ENCODE results near the gene ADAM33. TPM values are rescaled to one million over a fixed set of nuclear protein-coding genes. Genes with fewer than 3 reads are reported as not detected.

Gene ADAM33
- total RNA-seq, 1 experiment from 2014 or later, result 0.11 TPM

GRCh38 chr20:3629893-3630292 is 51.9 kb downstream of the ADAM33 start:
- no peak overlapping the region for H3K4me2 ChIP-seq (ENCODE audit: low read length)
- CTCF ChIA-PET, result no interaction called here
- no peaks in the 10 kb centered on the region for H3F3A ChIP-seq (ENCODE audit: low read length, unreplicated experiment)
- H3K27me3 ChIP-seq (ENCODE audit: low read length), result no peaks in the 10 kb centered on the region
- H3K79me2 ChIP-seq (ENCODE audit: low read length), result no peaks in the 10 kb centered on the region
- H3K4me3 ChIP-seq (ENCODE audit: low read length), result no peak overlapping the region
- POLR2A ChIA-PET (ENCODE audit: unreplicated experiment), result no interaction called here
- no peak for ATAC-seq
- H3K9ac ChIP-seq (ENCODE audit: low read length), result no peak overlapping the region
- no peaks in the 10 kb centered on the region for H3K9me2 ChIP-seq (replicated peaks; ENCODE audit: low read length)
- no TSS peak for BruUV-seq (replicated peaks)
- intact Hi-C loops (cut with micrococcal nuclease), result no loop called here
- TF ChIP-seq EZH2phosphoT487 (IDR thresholded peaks at IDR 0.05; ENCODE audit: borderline replicate concordance, low read length), result no peak
- no peak for TF ChIP-seq CTCF (conservative IDR thresholded peaks at IDR 0.05; ENCODE audit: low read depth, low read length)
- TF ChIP-seq EZH2 (IDR thresholded peaks at IDR 0.05; ENCODE audit: low read length, unreplicated experiment), result no peak
- no peak for DNase-seq
- no peaks in the 10 kb centered on the region for H4K20me1 ChIP-seq (ENCODE audit: low read length)
- no peak overlapping the region for H3K27ac ChIP-seq (ENCODE audit: low read length)
- H2AFZ ChIP-seq (ENCODE audit: low read length), result no peak overlapping the region
- no peaks in the 10 kb centered on the region; the same call in 1 of the 2 replicates for H3K36me3 ChIP-seq (ENCODE audit: low read depth, low read length)
- H3K9me3 ChIP-seq (ENCODE audit: low read length), result no peaks in the 10 kb centered on the region
- no peaks in the 10 kb centered on the region for H3K4me1 ChIP-seq (ENCODE audit: insufficient read depth, low read length)

GRCh38 chr20:3628502-3629314 is 53.1 kb downstream of the ADAM33 start:
- ChIA-PET POLR2A (ENCODE audit: unreplicated experiment) (no interaction called here), CTCF (no interaction called here)
- no peaks in the 10 kb centered on the region for H4K20me1 ChIP-seq (ENCODE audit: low read length)
- H3K9me2 ChIP-seq (replicated peaks; ENCODE audit: low read length), result no peaks in the 10 kb centered on the region
- no peak overlapping the region for H3K4me2 ChIP-seq (ENCODE audit: low read length)
- no peaks in the 10 kb centered on the region for H3K27me3 ChIP-seq (ENCODE audit: low read length)
- TF ChIP-seq EZH2 (IDR thresholded peaks at IDR 0.05; ENCODE audit: low read length, unreplicated experiment), result no peak
- TF ChIP-seq CTCF (conservative IDR thresholded peaks at IDR 0.05; ENCODE audit: low read depth, low read length), result no peak
- no peak for TF ChIP-seq EZH2phosphoT487 (IDR thresholded peaks at IDR 0.05; ENCODE audit: borderline replicate concordance, low read length)
- H3K79me2 ChIP-seq (ENCODE audit: low read length), result no peaks in the 10 kb centered on the region
- H3K27ac ChIP-seq (ENCODE audit: low read length), result no peak overlapping the region
- ATAC-seq, result no peak
- no peaks in the 10 kb centered on the region for H3K4me1 ChIP-seq (ENCODE audit: insufficient read depth, low read length)
- no peaks in the 10 kb centered on the region for H3K9me3 ChIP-seq (ENCODE audit: low read length)
- H2AFZ ChIP-seq (ENCODE audit: low read length), result no peak overlapping the region
- intact Hi-C loops (cut with micrococcal nuclease), result no loop called here
- no peak for DNase-seq
- no TSS peak for BruUV-seq (replicated peaks)
- H3F3A ChIP-seq (ENCODE audit: low read length, unreplicated experiment), result no peaks in the 10 kb centered on the region
- no peak overlapping the region for H3K9ac ChIP-seq (ENCODE audit: low read length)
- no peaks in the 10 kb centered on the region for H3K36me3 ChIP-seq (ENCODE audit: low read depth, low read length)
- no peak overlapping the region for H3K4me3 ChIP-seq (ENCODE audit: low read length)

- intact Hi-C loops (cut with micrococcal nuclease), result no loop called here
- H3K9me2 ChIP-seq (replicated peaks; ENCODE audit: low read length), result no peaks in the 10 kb centered on the region
- no peaks in the 10 kb centered on the region for H3K9me3 ChIP-seq (ENCODE audit: low read length)
- no peaks in the 10 kb centered on the region for H3K4me1 ChIP-seq (ENCODE audit: insufficient read depth, low read length)
- no peaks in the 10 kb centered on the region for H3K79me2 ChIP-seq (ENCODE audit: low read length)
- H4K20me1 ChIP-seq (ENCODE audit: low read length), result no peaks in the 10 kb centered on the region
- POLR2A ChIA-PET (ENCODE audit: unreplicated experiment), result no interaction called here
- no TSS peak for BruUV-seq (replicated peaks)
- DNase-seq, result no peak
- no peak overlapping the region for H3K9ac ChIP-seq (ENCODE audit: low read length)
- ATAC-seq, result no peak
- H2AFZ ChIP-seq (ENCODE audit: low read length), result no peak overlapping the region
- CTCF ChIA-PET, result no interaction called here
- no peak overlapping the region for H3K27ac ChIP-seq (ENCODE audit: low read length)
- H3K4me3 ChIP-seq (ENCODE audit: low read length), result no peak overlapping the region
- no peaks in the 10 kb centered on the region for H3K27me3 ChIP-seq (ENCODE audit: low read length)
- TF ChIP-seq EZH2 (IDR thresholded peaks at IDR 0.05; ENCODE audit: low read length, unreplicated experiment) (no peak), CTCF (conservative IDR thresholded peaks at IDR 0.05; ENCODE audit: low read depth, low read length) (no peak), EZH2phosphoT487 (IDR thresholded peaks at IDR 0.05; ENCODE audit: borderline replicate concordance, low read length) (no peak)
- H3F3A ChIP-seq (ENCODE audit: low read length, unreplicated experiment), result no peaks in the 10 kb centered on the region
- H3K4me2 ChIP-seq (ENCODE audit: low read length), result no peak overlapping the region
- H3K36me3 ChIP-seq (ENCODE audit: low read depth, low read length), result no peaks in the 10 kb centered on the region
These were observed 54.3 kb downstream of the ADAM33 start for GRCh38 chr20:3627476-3627875.

Data from PC-3 (cell line).